Measurements from ENCODE around the gene KIF13A. TPM values are rescaled to one million over a fixed set of nuclear protein-coding genes. Genes with fewer than 3 reads are reported as not detected.

KIF13A gene
- total and polyA plus RNA-seq, 12 donors, result 17.4 to 91.6 (median 52.3) TPM

DNA sequence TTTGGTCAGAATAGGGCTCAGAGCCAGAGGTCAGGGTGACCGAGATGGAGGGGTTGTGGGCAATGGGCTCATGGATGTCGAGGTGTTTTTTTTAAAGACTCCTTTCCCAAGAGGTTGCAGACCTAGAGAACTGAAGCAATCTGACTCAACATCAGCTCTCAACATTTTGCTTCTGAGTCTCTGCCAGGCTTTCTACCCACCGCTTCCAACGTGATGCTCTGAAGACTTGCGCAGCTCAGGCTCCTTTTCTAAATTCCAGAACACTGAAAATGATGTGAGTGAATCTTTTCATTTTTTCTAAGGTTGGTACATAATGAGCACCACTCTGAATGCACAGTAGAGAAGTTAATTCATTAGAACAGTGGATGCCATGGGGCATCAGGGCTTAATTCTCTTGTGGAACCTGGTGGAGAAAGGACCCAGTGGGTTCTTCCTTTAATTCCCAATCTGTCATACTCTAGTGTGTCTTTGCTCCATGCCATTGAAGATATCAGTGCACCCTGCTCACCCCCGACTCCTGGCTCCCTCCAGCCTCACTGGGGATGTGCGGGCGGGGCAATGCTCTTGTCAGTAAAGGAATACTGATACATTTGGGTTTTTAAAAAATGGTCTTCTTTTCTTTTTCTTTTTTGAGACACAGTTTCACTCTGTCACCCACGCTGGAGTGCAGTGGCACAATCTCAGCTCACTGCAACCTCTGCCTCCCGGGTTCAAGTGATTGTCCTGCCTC is 17.0 kb upstream of the KIF13A start:
- TF ChIP-seq POLR2A (IDR thresholded peaks at IDR 0.05) (no peak), CTCF (IDR thresholded peaks at IDR 0.05) (no peak)
- Histone ChIP-seq H3K4me1 (replicated peaks in 1 of 2) (no peaks in the 10 kb centered on the region), H3K36me3 (replicated peaks in 1 of 2) (no peaks in the 10 kb centered on the region), H3K27ac (no peak overlapping the region), H3K9me3 (replicated peaks in 1 of 3) (no peaks in the 10 kb centered on the region), H3K4me3 (no peak overlapping the region), H3K27me3 (no peaks in the 10 kb centered on the region)
- 91 to 95% (median 94%) methylated on average over 10 of the region's 10 CpGs for WGBS, 4 donors
- DNase-seq, result no peak
- intact Hi-C loops (cut with DNase I), result no loop called here

GRCh38 chr6:17999425-17999824 is 12.0 kb upstream of the KIF13A start:
- Histone ChIP-seq H3K9me3 (replicated peaks in 1 of 3) (no peaks in the 10 kb centered on the region), H3K27ac (no peak overlapping the region), H3K4me3 (no peak overlapping the region), H3K36me3 (replicated peaks in 1 of 2) (no peaks in the 10 kb centered on the region), H3K27me3 (no peaks in the 10 kb centered on the region), H3K4me1 (replicated peaks in 1 of 2) (no peaks in the 10 kb centered on the region)
- TF ChIP-seq POLR2A (IDR thresholded peaks at IDR 0.05), result no peak
- 81 to 85% (median 83%) methylated on average over 7 of the region's 7 CpGs for WGBS, 4 donors
- intact Hi-C loops (cut with DNase I), result loop anchor here in 1 of 2 donors (10.0 kb wide), 1 partner anchor 175 kb away; no protein-coding TSS in a partner anchor
- DNase-seq, result no peak

GRCh38 chr6:17998442-17998841 is 11.0 kb upstream of the KIF13A start:
- Histone ChIP-seq H3K27me3 (no peaks in the 10 kb centered on the region), H3K27ac (no peak overlapping the region), H3K9me3 (replicated peaks in 1 of 3) (no peaks in the 10 kb centered on the region), H3K4me3 (no peak overlapping the region), H3K36me3 (replicated peaks in 1 of 2) (no peaks in the 10 kb centered on the region), H3K4me1 (replicated peaks in 1 of 2) (no peaks in the 10 kb centered on the region)
- 53 to 71% (median 63%) methylated on average over 1 of the region's 1 CpG for WGBS, 4 donors
- TF ChIP-seq CTCF (IDR thresholded peaks at IDR 0.05) (no peak), POLR2A (IDR thresholded peaks at IDR 0.05) (no peak)
- peak in 1 of 7 donors; percentile 0 for DNase-seq
- intact Hi-C loops (cut with DNase I), result loop anchor here in 1 of 2 donors (10.0 kb wide), 1 partner anchor 174 kb away; no protein-coding TSS in a partner anchor

DNA sequence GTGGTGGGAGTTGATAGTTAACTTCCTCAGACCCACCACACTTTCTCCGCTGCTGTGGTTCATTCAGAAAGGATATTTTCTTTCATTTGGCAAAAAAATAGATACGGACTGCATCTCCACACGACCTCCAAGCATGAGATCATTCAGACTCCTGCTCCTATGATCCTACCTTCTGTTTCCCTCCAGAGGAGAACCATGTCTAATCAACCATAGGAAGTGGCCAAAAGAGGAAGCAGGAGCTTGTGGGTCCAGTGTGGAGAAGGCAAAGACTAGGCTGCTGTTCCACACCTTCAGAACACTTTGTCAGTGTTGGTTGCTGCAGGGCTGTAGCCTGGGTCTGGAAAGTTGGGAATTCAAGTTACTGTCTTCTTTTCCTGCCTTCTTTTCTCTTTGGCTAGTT is 10.6 kb upstream of the KIF13A start:
- no peaks in the 10 kb centered on the region for H3K36me3 ChIP-seq (replicated peaks in 1 of 2)
- WGBS, 4 donors, result 76 to 83% (median 78%) methylated on average over 3 of the region's 3 CpGs
- DNase-seq, result no peak
- no peak for TF ChIP-seq CTCF (IDR thresholded peaks at IDR 0.05)
- H3K4me3 ChIP-seq, result no peak overlapping the region
- H3K4me1 ChIP-seq (replicated peaks in 1 of 2), result no peaks in the 10 kb centered on the region
- no peak overlapping the region for H3K27ac ChIP-seq
- no peaks in the 10 kb centered on the region for H3K27me3 ChIP-seq
- H3K9me3 ChIP-seq (replicated peaks in 1 of 3), result no peaks in the 10 kb centered on the region
- intact Hi-C loops (cut with DNase I), result loop anchor here in 1 of 2 donors (10.0 kb wide), 1 partner anchor 173 kb away; no protein-coding TSS in a partner anchor

GRCh38 chr6:17995414-17995813 is 8.0 kb upstream of the KIF13A start:
- TF ChIP-seq CTCF (IDR thresholded peaks at IDR 0.05), result no peak
- TF ChIP-seq POLR2A (IDR thresholded peaks at IDR 0.05), result no peak
- no peaks in the 10 kb centered on the region for H3K36me3 ChIP-seq (replicated peaks in 1 of 2)
- H3K4me1 ChIP-seq (replicated peaks in 1 of 2), result no peaks in the 10 kb centered on the region
- no peaks in the 10 kb centered on the region for H3K27me3 ChIP-seq
- 86 to 96% (median 94%) methylated on average over 4 of the region's 4 CpGs for WGBS, 4 donors
- no peak overlapping the region for H3K4me3 ChIP-seq
- intact Hi-C loops (cut with DNase I), result loop anchor here in 1 of 2 donors (10.0 kb wide), 1 partner anchor 171 kb away; no protein-coding TSS in a partner anchor
- no peak overlapping the region for H3K27ac ChIP-seq
- H3K9me3 ChIP-seq (replicated peaks in 1 of 3), result no peaks in the 10 kb centered on the region
- no peak for DNase-seq
